ENCODE results near the gene FAM107B. TPM values are rescaled to one million over a fixed set of nuclear protein-coding genes. Genes with fewer than 3 reads are reported as not detected.

The FAM107B gene
- total and polyA plus RNA-seq, 2 of the 13 experiments (the other 11 are each of a cell fraction or from before 2014, with no cell fraction given), result 15.7 to 24.8 TPM

DNA sequence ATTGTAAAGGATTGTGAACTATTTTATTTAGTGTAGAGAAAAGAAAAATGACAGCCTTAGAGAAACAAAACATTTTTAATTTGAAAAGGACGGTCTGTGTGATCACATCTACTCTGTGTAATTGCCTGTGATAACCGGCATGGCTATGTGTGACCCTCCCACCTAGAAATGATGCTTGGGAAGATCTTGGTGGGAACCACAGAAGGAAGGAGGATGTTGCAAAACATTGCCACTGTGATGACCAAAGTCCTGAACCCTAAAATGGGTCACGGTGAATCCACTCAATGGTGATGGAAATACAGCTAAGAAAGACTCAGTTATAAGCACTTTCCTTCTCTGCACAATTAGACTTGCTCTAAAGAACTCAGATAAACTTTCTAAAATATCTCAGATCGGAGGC, 222.7 kb downstream of the FAM107B start:
- H3K79me2 ChIP-seq (ENCODE audit: insufficient read depth, low read length), result peaks cover 39% of the 10 kb centered on the region
- no TSS peak for BruUV-seq (replicated peaks)
- no peak overlapping the region for H3K27ac ChIP-seq (ENCODE audit: extremely low read length, insufficient read depth, low read length)
- no peak overlapping the region for H2AFZ ChIP-seq (ENCODE audit: low read length)
- ChIA-PET POLR2A (no interaction called here), CTCF (ENCODE audit: low intra/inter-chr PET ratio, low total read pairs) (no interaction called here)
- in situ Hi-C loops (cut with HindIII; ENCODE audit: extremely low pct_ligation_motif_present, low pct_unique_long_range_greater_than_20kb) (no loop called here), intact Hi-C loops (cut with micrococcal nuclease; ENCODE audit: unreplicated experiment) (loop anchor here (5.0 kb wide), 1 partner anchor 55 kb away; no protein-coding TSS in a partner anchor)
- H3K4me1 ChIP-seq (ENCODE audit: insufficient read depth, low read length), result peaks cover 75% of the 10 kb centered on the region
- WGBS (ENCODE audit: low lambda C conversion rate), result 93% methylated on average over 4 of the region's 4 CpGs
- ATAC-seq (no peak), DNase-seq (ENCODE audit: low spot score) (no peak), FAIRE-seq (peak; percentile 12)
- H3K9ac ChIP-seq (ENCODE audit: insufficient read depth, low read depth, low read length), result no peak overlapping the region
- TF ChIP-seq ZNF777 (CRISPR knock-in tag; IDR thresholded peaks at IDR 0.05), result no peak
- TF ChIP-seq GABPB1 (CRISPR knock-in tag; IDR thresholded peaks at IDR 0.05), result no peak
- no peak for TF ChIP-seq RAD21 (CRISPR knock-in tag; IDR thresholded peaks at IDR 0.05)
- TF ChIP-seq SMAD1 (CRISPR knock-in tag; IDR thresholded peaks at IDR 0.05; ENCODE audit: borderline replicate concordance, low read depth), result no peak
- no peak for TF ChIP-seq ZNF432 (CRISPR knock-in tag; IDR thresholded peaks at IDR 0.05; ENCODE audit: borderline replicate concordance)
- TF ChIP-seq ZBTB42 (CRISPR knock-in tag; IDR thresholded peaks at IDR 0.05), result no peak
- TF ChIP-seq, protein P1, sequence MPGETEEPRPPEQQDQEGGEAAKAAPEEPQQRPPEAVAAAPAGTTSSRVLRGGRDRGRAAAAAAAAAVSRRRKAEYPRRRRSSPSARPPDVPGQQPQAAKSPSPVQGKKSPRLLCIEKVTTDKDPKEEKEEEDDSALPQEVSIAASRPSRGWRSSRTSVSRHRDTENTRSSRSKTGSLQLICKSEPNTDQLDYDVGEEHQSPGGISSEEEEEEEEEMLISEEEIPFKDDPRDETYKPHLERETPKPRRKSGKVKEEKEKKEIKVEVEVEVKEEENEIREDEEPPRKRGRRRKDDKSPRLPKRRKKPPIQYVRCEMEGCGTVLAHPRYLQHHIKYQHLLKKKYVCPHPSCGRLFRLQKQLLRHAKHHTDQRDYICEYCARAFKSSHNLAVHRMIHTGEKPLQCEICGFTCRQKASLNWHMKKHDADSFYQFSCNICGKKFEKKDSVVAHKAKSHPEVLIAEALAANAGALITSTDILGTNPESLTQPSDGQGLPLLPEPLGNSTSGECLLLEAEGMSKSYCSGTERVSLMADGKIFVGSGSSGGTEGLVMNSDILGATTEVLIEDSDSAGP (CRISPR knock-in tag; IDR thresholded peaks at IDR 0.05; ENCODE audit: borderline replicate concordance), result no peak
- TF ChIP-seq PHB2 (IDR thresholded peaks at IDR 0.05; ENCODE audit: partially characterized antibody), result no peak
- TF ChIP-seq, protein P2, sequence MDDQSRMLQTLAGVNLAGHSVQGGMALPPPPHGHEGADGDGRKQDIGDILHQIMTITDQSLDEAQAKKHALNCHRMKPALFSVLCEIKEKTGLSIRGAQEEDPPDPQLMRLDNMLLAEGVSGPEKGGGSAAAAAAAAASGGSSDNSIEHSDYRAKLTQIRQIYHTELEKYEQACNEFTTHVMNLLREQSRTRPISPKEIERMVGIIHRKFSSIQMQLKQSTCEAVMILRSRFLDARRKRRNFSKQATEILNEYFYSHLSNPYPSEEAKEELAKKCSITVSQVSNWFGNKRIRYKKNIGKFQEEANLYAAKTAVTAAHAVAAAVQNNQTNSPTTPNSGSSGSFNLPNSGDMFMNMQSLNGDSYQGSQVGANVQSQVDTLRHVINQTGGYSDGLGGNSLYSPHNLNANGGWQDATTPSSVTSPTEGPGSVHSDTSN (CRISPR knock-in tag; IDR thresholded peaks at IDR 0.05; ENCODE audit: borderline replicate concordance), result no peak
- TF ChIP-seq, protein P3, sequence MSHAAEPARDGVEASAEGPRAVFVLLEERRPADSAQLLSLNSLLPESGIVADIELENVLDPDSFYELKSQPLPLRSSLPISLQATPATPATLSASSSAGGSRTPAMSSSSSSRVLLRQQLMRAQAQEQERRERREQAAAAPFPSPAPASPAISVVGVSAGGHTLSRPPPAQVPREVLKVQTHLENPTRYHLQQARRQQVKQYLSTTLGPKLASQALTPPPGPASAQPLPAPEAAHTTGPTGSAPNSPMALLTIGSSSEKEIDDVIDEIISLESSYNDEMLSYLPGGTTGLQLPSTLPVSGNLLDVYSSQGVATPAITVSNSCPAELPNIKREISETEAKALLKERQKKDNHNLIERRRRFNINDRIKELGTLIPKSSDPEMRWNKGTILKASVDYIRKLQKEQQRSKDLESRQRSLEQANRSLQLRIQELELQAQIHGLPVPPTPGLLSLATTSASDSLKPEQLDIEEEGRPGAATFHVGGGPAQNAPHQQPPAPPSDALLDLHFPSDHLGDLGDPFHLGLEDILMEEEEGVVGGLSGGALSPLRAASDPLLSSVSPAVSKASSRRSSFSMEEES (CRISPR knock-in tag; IDR thresholded peaks at IDR 0.05), result no peak
- TF ChIP-seq, protein P4, sequence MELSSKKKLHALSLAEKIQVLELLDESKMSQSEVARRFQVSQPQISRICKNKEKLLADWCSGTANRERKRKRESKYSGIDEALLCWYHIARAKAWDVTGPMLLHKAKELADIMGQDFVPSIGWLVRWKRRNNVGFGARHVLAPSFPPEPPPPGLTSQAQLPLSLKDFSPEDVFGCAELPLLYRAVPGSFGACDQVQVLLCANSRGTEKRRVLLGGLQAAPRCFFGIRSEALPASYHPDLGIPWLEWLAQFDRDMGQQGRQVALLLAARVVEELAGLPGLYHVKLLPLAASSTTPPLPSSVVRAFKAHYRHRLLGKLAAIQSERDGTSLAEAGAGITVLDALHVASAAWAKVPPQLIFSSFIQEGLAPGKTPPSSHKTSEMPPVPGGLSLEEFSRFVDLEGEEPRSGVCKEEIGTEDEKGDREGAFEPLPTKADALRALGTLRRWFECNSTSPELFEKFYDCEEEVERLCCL (CRISPR knock-in tag; IDR thresholded peaks at IDR 0.05; ENCODE audit: borderline replicate concordance), result no peak
- TF ChIP-seq, protein P5, sequence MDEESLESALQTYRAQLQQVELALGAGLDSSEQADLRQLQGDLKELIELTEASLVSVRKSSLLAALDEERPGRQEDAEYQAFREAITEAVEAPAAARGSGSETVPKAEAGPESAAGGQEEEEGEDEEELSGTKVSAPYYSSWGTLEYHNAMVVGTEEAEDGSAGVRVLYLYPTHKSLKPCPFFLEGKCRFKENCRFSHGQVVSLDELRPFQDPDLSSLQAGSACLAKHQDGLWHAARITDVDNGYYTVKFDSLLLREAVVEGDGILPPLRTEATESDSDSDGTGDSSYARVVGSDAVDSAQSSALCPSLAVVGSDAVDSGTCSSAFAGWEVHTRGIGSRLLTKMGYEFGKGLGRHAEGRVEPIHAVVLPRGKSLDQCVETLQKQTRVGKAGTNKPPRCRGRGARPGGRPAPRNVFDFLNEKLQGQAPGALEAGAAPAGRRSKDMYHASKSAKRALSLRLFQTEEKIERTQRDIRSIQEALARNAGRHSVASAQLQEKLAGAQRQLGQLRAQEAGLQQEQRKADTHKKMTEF (CRISPR knock-in tag; IDR thresholded peaks at IDR 0.05), result no peak
- no peak overlapping the region for H3K4me2 ChIP-seq (ENCODE audit: low read depth, low read length)
- no peak overlapping the region for H3K4me3 ChIP-seq (replicated peaks in 1 of 3; ENCODE audit: insufficient read depth in 1 of 3, low read depth in 2 of 3, low read length in 3 of 3)
- no peaks in the 10 kb centered on the region for H3K9me3 ChIP-seq (ENCODE audit: low read length)
- H3K27me3 ChIP-seq (ENCODE audit: control insufficient read depth in 1 of 2, insufficient read depth in 2 of 2, low read length in 2 of 2), result no peaks in the 10 kb centered on the region
- no peaks in the 10 kb centered on the region; a peak in 1 of 5 replicates for H3K36me3 ChIP-seq (replicated peaks in 1 of 2; ENCODE audit: control insufficient read depth in 1 of 2, insufficient read depth in 2 of 2, low read length in 2 of 2)
- H4K20me1 ChIP-seq (ENCODE audit: insufficient read depth, low read length), result peaks cover 3% of the 10 kb centered on the region
